ENCODE results near the gene PTPN21.

GRCh38 chr14:88463318-88463717 is 91.5 kb downstream of the PTPN21 start:
- TF ChIP-seq CTCF (IDR thresholded peaks at IDR 0.05; ENCODE audit: low read depth, low read length) (peak; percentile 34), POLR2A (IDR thresholded peaks at IDR 0.05; ENCODE audit: extremely low read depth, insufficient read length) (no peak)
